Bladder microvascular endothelial cell (primary cell): Measurements from ENCODE around the gene CGB7. TPM values are rescaled to one million over a fixed set of nuclear protein-coding genes. Genes with fewer than 3 reads are reported as not detected.

Experiments used
- total RNA-seq: library from RNA; depleted of rRNA; stranded (reverse); fragments of >200 nt; gene quantifications from 2 replicates; pipeline ENCODE4 v1.2.3, GENCODE V29; 2014

Gene CGB7
- total RNA-seq = under 0.01 TPM in 1 of 2 replicates, not detected in the other

DNA sequence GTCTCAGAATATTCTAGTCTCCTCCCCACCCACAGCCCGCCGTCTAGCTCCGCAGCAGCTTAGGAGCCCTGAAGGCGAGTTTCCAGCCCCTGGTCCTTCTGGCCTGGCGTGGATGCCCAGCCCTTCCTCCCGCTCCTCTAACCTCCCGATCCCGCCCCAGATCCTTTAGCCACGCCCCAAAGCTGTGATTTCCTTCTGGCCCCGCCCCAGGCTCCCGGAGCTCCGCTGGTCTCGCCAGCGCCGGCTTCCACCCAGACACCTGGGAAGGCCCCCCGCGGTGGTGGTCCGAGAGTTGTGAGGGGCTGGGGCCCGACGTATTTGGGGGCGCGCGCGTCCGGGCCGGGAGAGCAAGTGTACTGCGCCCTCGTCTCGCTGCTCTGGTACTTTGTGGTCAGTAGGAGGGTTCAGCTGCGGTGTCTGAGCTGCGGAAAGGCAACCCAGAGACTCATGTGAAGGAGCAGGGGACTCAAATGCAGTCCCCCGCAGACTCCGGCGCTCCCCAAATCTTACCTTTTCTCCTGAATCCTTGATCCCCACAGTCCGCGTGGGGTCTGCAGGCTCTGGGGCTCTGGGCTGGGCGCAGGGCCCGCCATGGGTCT lies at the start of gene CGB7:
Gene CGB7 (minus strand): TSS at position 114 of the 599 bp plus-strand sequence. CDS start 2,374 bp downstream, outside the sequence.

DNA sequence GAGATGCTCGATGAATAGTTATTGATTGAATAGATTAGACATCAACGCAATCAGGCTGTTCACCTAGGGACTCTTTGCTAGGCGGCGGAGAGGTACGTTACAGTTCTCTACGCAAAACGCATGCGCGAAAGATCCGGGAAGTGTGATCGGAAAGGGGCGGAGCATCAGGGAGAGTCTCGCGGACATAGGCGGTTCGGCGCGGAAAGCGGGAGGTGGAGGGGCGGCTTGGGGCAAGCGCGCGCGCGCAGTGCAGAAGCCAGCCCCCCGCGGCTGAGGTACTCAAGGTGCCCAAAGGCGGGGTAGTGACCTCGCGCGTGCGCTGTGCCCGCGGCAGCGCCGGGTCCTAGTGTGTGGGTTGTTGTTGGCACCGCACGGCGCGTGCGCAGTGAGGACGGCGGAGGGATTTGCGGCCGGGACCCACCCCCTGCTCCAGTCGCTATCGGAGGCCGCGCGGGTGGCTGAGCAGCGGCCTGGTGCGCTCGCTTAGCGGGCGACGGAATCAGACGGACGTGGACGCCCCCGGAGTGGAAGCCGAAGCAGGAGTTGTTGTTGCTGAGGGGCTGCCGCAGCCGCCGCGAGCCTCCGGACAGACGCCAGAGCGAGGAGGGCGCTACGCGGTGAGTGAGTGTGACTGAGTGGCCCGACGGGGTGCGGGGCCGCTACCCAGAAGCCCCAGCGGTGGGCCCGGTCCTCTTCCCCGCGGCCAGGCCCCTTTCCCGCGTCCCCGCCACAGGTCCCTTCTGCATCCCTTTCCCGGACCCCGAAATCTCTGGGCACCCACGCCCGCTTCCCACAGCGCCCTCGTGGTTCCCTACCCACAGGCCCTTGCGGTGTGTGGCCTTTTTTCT lies 27.7 kb upstream of the CGB7 start, which contains the start of gene SNRNP70:
Gene SNRNP70 (plus strand): TSS at position 432 of the 848 bp plus-strand sequence. CDS start 964 bp downstream, outside the sequence.

DNA sequence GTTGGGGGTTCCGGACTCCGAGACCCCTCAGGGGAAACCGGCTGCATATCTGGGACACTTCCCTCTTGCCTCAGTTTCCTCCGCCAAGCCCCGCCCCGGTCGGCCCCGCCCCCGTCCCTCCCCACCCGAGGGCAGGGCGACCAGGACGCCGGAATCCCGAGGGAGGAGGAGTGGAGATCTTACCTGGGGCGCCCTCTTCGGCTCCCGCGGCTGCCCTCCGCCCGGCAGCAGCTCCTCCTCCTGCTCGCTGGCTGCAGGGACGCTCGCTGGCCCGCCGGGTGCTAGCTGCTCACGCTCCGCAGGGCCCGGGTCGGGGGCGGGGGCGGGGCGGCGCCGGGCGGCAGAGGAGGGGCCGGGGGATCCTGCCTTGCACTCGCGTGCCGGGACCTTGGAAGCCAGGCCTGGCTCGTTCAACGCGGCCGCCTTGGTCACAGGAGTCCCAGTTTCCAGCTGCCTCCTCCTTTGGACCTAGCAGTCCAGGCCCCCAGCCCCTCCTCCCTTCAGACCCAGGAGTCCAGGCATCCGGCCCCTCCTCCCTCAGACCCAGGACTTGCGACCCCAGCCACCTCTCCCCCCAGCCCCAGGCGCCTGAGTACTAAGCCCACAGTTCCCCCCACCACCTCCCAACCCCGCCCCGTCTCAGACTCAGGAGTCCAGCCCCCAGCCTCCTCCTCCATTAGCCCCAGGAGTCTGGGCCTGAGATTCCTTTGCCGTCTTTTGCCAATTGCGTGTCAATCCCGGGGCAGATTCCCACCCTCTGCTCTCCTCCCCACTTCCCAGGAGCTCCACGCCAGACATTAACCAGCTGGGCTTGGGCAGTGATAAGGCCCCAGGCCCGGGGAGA lies 7.4 kb upstream of the CGB7 start, which contains the start of gene NTF4:
Gene NTF4 (minus strand): TSS at position 51 of the 844 bp plus-strand sequence. CDS start 2,821 bp downstream, outside the sequence.

DNA sequence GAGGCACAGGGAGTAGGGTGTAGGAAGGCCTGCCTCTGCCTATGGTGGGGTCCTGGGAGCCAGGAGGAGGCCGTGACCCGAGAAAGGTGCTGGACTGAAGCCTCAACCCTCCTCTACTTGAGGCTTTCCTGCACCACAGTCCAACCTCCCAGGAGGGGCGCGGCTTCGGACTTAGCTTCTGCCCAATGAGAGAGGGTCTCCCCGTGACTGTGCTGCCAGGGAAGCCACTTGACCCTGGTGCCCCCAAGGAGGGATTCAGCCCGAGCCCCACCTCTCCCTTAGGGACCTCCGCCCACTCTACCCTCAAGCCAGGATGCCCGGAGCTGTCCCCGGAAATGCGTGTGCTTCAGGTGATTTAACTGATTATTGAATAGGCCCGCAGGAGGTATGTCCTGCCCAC lies 8.5 kb downstream of the CGB7 start, which contains the start of gene CGB8:
Gene CGB8 (minus strand): TSS at position 101 of the 400 bp plus-strand sequence. CDS start 372 bp downstream, outside the sequence.

DNA sequence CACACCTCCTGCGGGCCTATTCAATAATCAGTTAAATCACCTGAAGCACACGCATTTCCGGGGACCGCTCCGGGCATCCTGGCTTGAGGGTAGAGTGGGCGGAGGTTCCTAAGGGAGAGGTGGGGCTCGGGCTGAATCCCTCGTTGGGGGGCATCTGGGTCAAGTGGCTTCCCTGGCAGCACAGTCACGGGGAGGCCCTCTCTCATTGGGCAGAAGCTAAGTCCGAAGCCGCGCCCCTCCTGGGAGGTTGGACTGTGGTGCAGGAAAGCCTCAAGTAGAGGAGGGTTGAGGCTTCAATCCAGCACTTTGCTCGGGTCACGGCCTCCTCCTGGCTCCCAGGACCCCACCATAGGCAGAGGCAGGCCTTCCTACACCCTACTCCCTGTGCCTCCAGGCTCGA lies 14.0 kb downstream of the CGB7 start, which contains the start of gene CGB5:
Gene CGB5 (plus strand): TSS at position 301 of the 400 bp plus-strand sequence. CDS start 362 bp downstream, outside the sequence.

DNA sequence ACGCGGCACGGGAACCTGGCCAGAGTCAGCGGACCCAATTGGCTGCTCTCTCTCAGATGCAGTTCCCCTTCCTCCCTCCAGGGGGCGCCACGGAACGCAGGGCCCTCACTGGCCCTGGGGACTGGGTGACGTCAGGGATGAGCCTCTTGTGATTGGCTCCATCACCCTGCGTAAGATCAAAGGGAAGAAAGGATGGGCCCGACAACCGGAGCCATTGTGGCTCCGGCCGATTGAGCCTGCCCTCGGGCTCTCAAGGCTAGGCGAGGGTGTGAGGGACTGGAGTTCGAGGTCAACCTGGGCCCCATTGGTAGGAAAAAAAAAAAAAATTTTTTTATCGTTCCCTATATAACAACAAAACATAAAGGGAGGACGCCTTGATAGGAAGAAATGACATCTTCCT lies 20.7 kb downstream of the CGB7 start, which contains the start of gene CGB1:
Gene CGB1 (minus strand): TSS at position 81 of the 400 bp plus-strand sequence. CDS start 184 bp downstream, outside the sequence.

DNA sequence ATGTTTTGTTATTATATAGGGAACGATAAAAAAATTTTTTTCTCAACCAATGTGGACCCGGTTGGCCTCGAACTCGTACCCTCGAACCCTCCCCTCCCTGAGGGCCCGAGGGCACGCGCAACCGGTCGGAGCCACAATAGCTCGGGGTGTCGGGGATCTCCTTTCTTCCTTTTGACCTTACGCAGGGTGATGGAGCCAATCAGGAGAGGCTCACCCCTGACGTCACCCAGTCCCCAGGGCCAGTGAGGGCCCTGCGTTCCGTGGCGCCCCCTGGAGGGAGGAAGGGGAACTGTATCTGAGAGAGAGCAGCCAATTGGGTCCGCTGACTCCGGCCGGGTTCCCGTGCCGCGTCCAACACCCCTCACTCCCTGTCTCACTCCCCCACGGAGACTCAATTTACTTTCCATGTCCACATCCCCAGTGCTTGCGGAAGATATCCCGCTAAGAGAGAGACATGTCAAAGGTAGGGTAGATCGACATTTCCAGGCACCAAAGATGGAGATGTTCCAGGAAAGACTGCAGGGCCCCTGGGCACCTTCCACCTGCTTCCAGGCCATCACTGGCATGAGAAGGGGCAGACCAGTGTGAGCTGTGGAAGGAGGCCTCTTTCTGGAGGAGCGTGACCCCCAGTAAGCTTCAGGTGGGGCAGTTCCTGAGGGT lies 25.8 kb downstream of the CGB7 start, which contains the start of gene CGB2:
Gene CGB2 (plus strand): TSS at position 249 of the 660 bp plus-strand sequence. CDS start 206 bp downstream, at position 455.

DNA sequence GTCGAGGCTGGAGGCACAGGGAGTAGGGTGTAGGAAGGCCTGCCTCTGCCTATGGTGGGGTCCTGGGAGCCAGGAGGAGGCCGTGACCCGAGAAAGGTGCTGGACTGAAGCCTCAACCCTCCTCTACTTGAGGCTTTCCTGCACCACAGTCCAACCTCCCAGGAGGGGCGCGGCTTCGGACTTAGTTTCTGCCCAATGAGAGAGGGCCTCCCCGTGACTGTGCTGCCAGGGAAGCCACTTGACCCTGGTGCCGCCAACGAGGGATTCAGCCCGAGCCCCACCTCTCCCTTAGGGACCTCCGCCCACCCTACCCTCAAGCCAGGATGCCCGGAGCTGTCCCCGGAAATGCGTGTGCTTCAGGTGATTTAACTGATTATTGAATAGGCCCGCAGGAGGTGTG lies 33.3 kb downstream of the CGB7 start, which contains the start of gene CGB3:
Gene CGB3 (minus strand): TSS at position 101 of the 400 bp plus-strand sequence. CDS start 362 bp downstream, outside the sequence.

DNA sequence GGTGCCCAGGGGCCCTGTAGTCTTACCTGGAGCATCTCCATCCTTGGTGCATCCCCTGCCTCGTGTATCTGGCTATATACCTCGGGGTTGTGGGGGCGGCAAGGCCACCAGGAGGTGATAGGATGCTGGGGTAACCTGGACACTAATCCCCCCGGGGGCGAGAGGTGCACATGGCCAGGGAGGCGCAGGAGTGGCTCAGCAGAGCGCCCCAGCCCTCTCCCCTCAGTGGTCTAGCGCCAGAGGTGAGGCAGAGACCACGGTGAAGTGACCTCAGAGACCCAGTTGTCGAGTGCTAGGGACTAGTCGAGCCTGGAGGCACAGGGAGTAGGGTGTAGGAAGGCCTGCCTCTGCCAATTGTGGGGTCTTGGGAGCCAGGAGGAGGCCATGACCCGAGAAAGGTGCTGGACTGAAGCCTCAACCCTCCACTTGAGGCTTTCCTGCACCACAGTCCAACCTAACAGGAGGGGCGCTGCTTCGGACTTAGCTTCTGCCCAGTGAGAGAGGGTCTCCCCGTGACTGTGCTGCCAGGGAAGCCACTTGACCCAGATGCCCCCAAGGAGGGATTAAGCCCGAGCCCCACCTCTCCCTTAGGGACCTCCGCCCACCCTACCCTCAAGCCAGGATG lies 40.4 kb downstream of the CGB7 start, which contains the start of gene LHB:
Gene LHB (minus strand): TSS at position 51 of the 625 bp plus-strand sequence. CDS start 10 bp downstream, at position 41.

Other genes with a start within 250 kb of the CGB7 start
- 31.7 and 33.9 TPM in 2 replicates for gene BCAT2, start 246.7 kb downstream of the CGB7 start, total RNA-seq
- gene HSD17B14, start 221.3 kb downstream of the CGB7 start, total RNA-seq = 5.7 and 9.9 TPM in 2 replicates
- gene PLEKHA4, start 189.1 kb downstream of the CGB7 start, total RNA-seq = 0.32 and 4.3 TPM in 2 replicates
- 22.8 and 63.6 TPM in 2 replicates for gene PPP1R15A, start 185.3 kb downstream of the CGB7 start, total RNA-seq
- gene TULP2, start 159.0 kb downstream of the CGB7 start, total RNA-seq = 0.13 and 0.16 TPM in 2 replicates
- gene NUCB1, start 157.4 kb downstream of the CGB7 start, total RNA-seq = 158 and 247 TPM in 2 replicates
- not detected in 2 replicates for gene DHDH, start 124.0 kb downstream of the CGB7 start, total RNA-seq
- gene BAX, start 102.9 kb downstream of the CGB7 start, total RNA-seq = 90.2 and 164 TPM in 2 replicates
- 707 and 962 TPM in 2 replicates for gene FTL, start 92.4 kb downstream of the CGB7 start, total RNA-seq
- 24.0 and 25.6 TPM in 2 replicates for gene GYS1, start 64.4 kb downstream of the CGB7 start, total RNA-seq
- gene RUVBL2, start 63.9 kb downstream of the CGB7 start, total RNA-seq = 199 and 209 TPM in 2 replicates
- 0.16 TPM in 1 of 2 replicates, not detected in the other for gene LHB, start 40.7 kb downstream of the CGB7 start, total RNA-seq
- gene CGB3, start 33.4 kb downstream of the CGB7 start, total RNA-seq = not detected in 2 replicates
- not detected in 2 replicates for gene CGB2, start 25.9 kb downstream of the CGB7 start, total RNA-seq
- not detected in 2 replicates for gene CGB1, start 20.9 kb downstream of the CGB7 start, total RNA-seq
- not detected in 2 replicates for gene CGB5, start 13.9 kb downstream of the CGB7 start, total RNA-seq
- not detected in 2 replicates for gene CGB8, start 8.6 kb downstream of the CGB7 start, total RNA-seq
- gene NTF4, start 7.1 kb upstream of the CGB7 start, total RNA-seq = not detected in 2 replicates
- gene KCNA7, start 14.9 kb upstream of the CGB7 start, total RNA-seq = not detected in 2 replicates
- gene SNRNP70, start 27.7 kb upstream of the CGB7 start, total RNA-seq = 141 and 222 TPM in 2 replicates
- gene LIN7B, start 56.6 kb upstream of the CGB7 start, total RNA-seq = 1.4 and 1.5 TPM in 2 replicates
- gene C19orf73, start 61.4 kb upstream of the CGB7 start, total RNA-seq = 0.65 and 0.88 TPM in 2 replicates
- gene PPFIA3, start 61.8 kb upstream of the CGB7 start, total RNA-seq = 3.4 and 3.9 TPM in 2 replicates
- gene HRC, start 97.6 kb upstream of the CGB7 start, total RNA-seq = 0.06 TPM in 1 of 2 replicates, not detected in the other
- gene TRPM4, start 100.0 kb upstream of the CGB7 start, total RNA-seq = 19.8 and 24.1 TPM in 2 replicates